Heart right ventricle (tissue), 16 donors: Measurements from ENCODE around the gene EIF2D. TPM values are rescaled to one million over a fixed set of nuclear protein-coding genes. Genes with fewer than 3 reads are reported as not detected.

Experiments used
- ATAC-seq, 8 donors: fragments of 200-7000 bp; cut with Tn5 transposase; one replicate each; pipeline ENCODE4 v1.9.1; 2020; ENCODE audit warnings: mild to moderate bottlenecking in 8 of 8, moderate library complexity in 8 of 8, moderate number of reproducible peaks in 1 of 8
- DNase-seq, 2 donors: peaks; one replicate each; pipeline ENCODE4 v3.0.0-alpha.2; 2020
- H3K27ac ChIP-seq, 10 donors: fragments of 200-600 bp; sonication (generic) in 2 of 10; one replicate each; pipeline versions ENCODE4 v1.5.0 to v1.8.0; 2020 to 2022; ENCODE audit warnings: mild to moderate bottlenecking in 3 of 10
- H3K27me3 ChIP-seq, 7 donors: fragments of 200-600 bp; one replicate each; pipeline ENCODE4 v1.8.0; 2021 to 2022; ENCODE audit warnings: mild to moderate bottlenecking in 2 of 7
- H3K36me3 ChIP-seq, 9 donors: fragments of 200-600 bp; sonication (generic) in 1 of 9; one replicate each; pipeline versions ENCODE4 v1.5.0 to v1.8.0; 2020 to 2022; ENCODE audit warnings: mild to moderate bottlenecking in 2 of 9
- H3K4me1 ChIP-seq, 9 donors: fragments of 200-600 bp; sonication (generic) in 1 of 9; one replicate each; pipeline versions ENCODE4 v1.5.0 to v1.8.0; 2020 to 2022; ENCODE audit warnings: mild to moderate bottlenecking in 4 of 9
- H3K4me3 ChIP-seq, 10 donors: fragments of 200-600 bp; sonication (generic) in 2 of 10; one replicate each; pipeline versions ENCODE4 v1.5.0 to v1.8.0; 2020 to 2022; ENCODE audit warnings: mild to moderate bottlenecking in 7 of 10, moderate library complexity in 2 of 10
- H3K9me3 ChIP-seq, 11 donors: fragments of 200-600 bp in 10 of 11; sonication (generic) in 2 of 11; one replicate each; pipeline versions ENCODE4 v1.5.0 to v1.8.0; 2013 to 2022; ENCODE audit warnings: mild to moderate bottlenecking in 2 of 11, control low read depth in 1 of 11, moderate library complexity in 1 of 11
- CTCF ChIP-seq, 9 donors: fragments of 200-600 bp; sonication (generic) in 2 of 9; IDR thresholded peaks; one replicate each; pipeline versions ENCODE4 v1.5.0 to v1.8.0; 2021 to 2022; ENCODE audit warnings: antibody characterized with exemption in 9 of 9, mild to moderate bottlenecking in 5 of 9, moderate library complexity in 1 of 9
- WGBS, 2 donors: extraction: QIAGEN DNeasy Blood & Tissue Kit; methylation state at CpG; one replicate each; pipeline ENCODE4 v1.1.7; 2013; ENCODE audit warnings: inconsistent platforms in 1 of 2; 5-methylcytosine and 5-hydroxymethylcytosine counted together
- intact Hi-C, 10 donors: fragments of 100-400 bp; cut with DNase I; formaldehyde crosslinking; loops; one replicate each; pipeline versions ENCODE4 v1.11.1 to v1.14.2; 2022
- polyA plus RNA-seq, 2 donors: library from polyadenylated mRNA; stranded (reverse); fragments of 200-250 nt; gene quantifications; one replicate each; pipeline ENCODE4 v1.2.3, GENCODE V29; 2013
- total RNA-seq, 10 donors: library from RNA; stranded (reverse); fragmentation: NEBNext Ultra II Directional in 3 of 10; extraction: Animal tissue kit (Norgen Biotek cat#: 25700) in 3 of 10; gene quantifications; one replicate each; pipeline versions ENCODE4 v1.2.1 to v1.2.4, GENCODE V29; 2021 to 2023
- donor health status: Arrhythmogenic right ventricular cardiomyopathy.
- donor health status: ischemic (EF 13 %, LVEDD 7.1; RV severe dilation, severe dysfunction).
- donor health status: healthy with polysubstance abuse.
- donor health status: DM: no; HTN: yes; CAD: no.
- donor health status: DM: no; HTN: no; CAD: no.
- donor health status: ischemic (EF 25% LVEDD 6.9; RV normal size, moderate dysfunction).
- donor health status: ischemic (EF 25% LVEDD 5.7; RV mildly dilated, moderate dysfunction).
- donor health status: healthy.
- donor health status: DM: yes; HTN: yes; CAD: no.
- donor health status: Ischemic cardiomyopathy.
- donor health status: ischemic (EF 35%, LVEDD 5.7; RV mildly dilated, moderate dysfunction).
- donor health status: nonischemic (EF 11% LVEDD 7.7; RV severe dilation, severe dysfunction).
- donor health status: DM: yes; HTN: yes; CAD: no.
- donor health status: PGD.
- donor health status: ischemic (EF 29% LVEDD 5.4; RV normal size, mild dysfunction).
- donor health status: nonischemic (EF 23%, LVEDD 6.1; RV moderate dilation, normal function).

Gene EIF2D
- total and polyA plus RNA-seq, 12 donors: 16.8 to 35.6 (median 29.5) TPM

- DNase-seq: no peak
- no peak for ATAC-seq
- WGBS, 2 donors: 83 to 85% methylated on average over 2 of the region's 2 CpGs
- Histone ChIP-seq H3K4me1 (peaks cover 0 to 23% (median 10%) of the 10 kb centered on the region in 9 donors), H3K36me3 (no peaks in the 10 kb centered on the region), H3K9me3 (no peaks in the 10 kb centered on the region), H3K4me3 (no peak overlapping the region), H3K27ac (no peak overlapping the region), H3K27me3 (no peaks in the 10 kb centered on the region)
- no peak for TF ChIP-seq CTCF (IDR thresholded peaks at IDR 0.05)
- intact Hi-C loops: no loop called here
These were observed 61.8 kb downstream of the EIF2D start for GRCh38 chr1:206550446-206550845.

DNA sequence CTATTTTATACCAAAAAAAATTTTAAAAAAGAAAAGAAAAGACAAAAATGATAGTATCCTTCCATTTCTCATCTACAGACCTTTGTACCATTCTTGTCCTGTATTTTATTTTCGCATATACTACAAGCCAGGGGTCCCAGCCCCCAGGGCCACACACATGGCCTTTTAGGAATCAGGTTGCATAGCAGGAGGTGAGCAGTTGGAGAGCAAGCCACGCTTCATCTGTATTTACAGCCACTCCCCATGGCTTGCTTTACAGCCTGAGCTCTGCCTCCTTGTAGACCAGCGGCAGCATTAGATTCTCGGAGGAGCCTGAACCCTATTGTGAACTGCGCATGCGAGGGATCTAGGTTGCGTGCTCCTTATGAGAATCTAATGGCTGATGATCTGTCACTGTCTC lies 65.2 kb downstream of the EIF2D start:
- intact Hi-C loops: loop anchor here in 2 of 10 donors (5.0 kb wide), 2 partner anchors 35 to 50 kb away; no protein-coding TSS in a partner anchor
- H3K36me3 ChIP-seq: no peaks in the 10 kb centered on the region
- no peak overlapping the region for H3K4me3 ChIP-seq
- TF ChIP-seq CTCF (IDR thresholded peaks at IDR 0.05): no peak
- no peaks in the 10 kb centered on the region for H3K9me3 ChIP-seq
- 86 to 89% methylated on average over 7 of the region's 7 CpGs for WGBS, 2 donors
- no peak for ATAC-seq
- H3K4me1 ChIP-seq: peaks cover 0 to 19% (median 6%) of the 10 kb centered on the region in 9 donors
- no peaks in the 10 kb centered on the region for H3K27me3 ChIP-seq
- DNase-seq: no peak
- H3K27ac ChIP-seq: no peak overlapping the region

DNA sequence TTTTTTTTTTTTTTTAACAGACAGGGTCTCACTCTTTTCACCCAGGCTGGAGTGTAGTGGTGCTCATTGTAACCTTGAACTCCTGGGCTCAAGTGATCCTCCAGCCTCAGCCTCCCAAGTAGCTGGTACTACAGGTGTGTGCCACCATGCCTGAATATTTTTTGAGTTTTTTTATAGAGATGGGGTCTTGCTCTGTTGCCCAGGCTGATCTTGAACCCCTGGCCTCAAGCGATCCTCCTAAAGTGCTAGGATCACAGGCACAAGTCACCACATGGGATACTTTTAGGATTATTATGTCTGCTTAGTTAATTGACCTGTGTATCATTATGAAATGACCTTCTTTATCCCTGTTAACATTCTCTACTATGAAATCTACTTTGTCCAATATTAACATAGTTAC lies 66.9 kb downstream of the EIF2D start:
- Histone ChIP-seq H3K27ac (no peak overlapping the region), H3K9me3 (no peaks in the 10 kb centered on the region), H3K4me1 (peaks cover 0 to 10% (median 5%) of the 10 kb centered on the region in 9 donors), H3K4me3 (no peak overlapping the region), H3K27me3 (no peaks in the 10 kb centered on the region), H3K36me3 (no peaks in the 10 kb centered on the region)
- DNase-seq (no peak), ATAC-seq (no peak)
- intact Hi-C loops: loop anchor here in 9 of 10 donors (1.0 to 5.0 kb wide), 5 partner anchors 37 to 55 kb away; no protein-coding TSS in a partner anchor
- no peak for TF ChIP-seq CTCF (IDR thresholded peaks at IDR 0.05)
- 90 to 100% methylated on average over 1 of the region's 1 CpG for WGBS, 2 donors

- no peak overlapping the region for H3K4me3 ChIP-seq
- 8 to 10% methylated on average over 9 of the region's 9 CpGs for WGBS, 2 donors
- TF ChIP-seq CTCF (IDR thresholded peaks at IDR 0.05): peak; percentile 81 to 93 (median 87)
- H3K4me1 ChIP-seq: peaks cover 0 to 16% (median 10%) of the 10 kb centered on the region in 9 donors
- ATAC-seq: peak; percentile 63 to 87 (median 82)
- DNase-seq: peak; percentile 68 to 76
- H3K36me3 ChIP-seq: no peaks in the 10 kb centered on the region
- H3K9me3 ChIP-seq: no peaks in the 10 kb centered on the region
- H3K27me3 ChIP-seq: no peaks in the 10 kb centered on the region
- H3K27ac ChIP-seq: no peak overlapping the region
- intact Hi-C loops: loop anchor here (1.0 to 5.0 kb wide), 7 partner anchors 38 to 57 kb away; no protein-coding TSS in a partner anchor
These were observed 67.6 kb downstream of the EIF2D start for GRCh38 chr1:206544562-206545257.

Other genes starting within 250 kb of the EIF2D start
- 1 to 10 TPM in 3 of 10 donors, under 1 TPM in 7; 0.49 to 5.4 (median 0.79) TPM for gene IKBKE, start 142.0 kb downstream of the EIF2D start, total RNA-seq
- gene IKBKE, start 142.0 kb downstream of the EIF2D start, polyA plus RNA-seq: under 1 TPM; 0.29 to 0.87 TPM
- 10 to 100 TPM in 3 of 10 donors, 1 to 10 TPM in 7; 5.0 to 26.0 (median 7.0) TPM for gene RASSF5, start 104.9 kb downstream of the EIF2D start, total RNA-seq
- 1 to 10 TPM in 1 of 2 donors, under 1 TPM in 1; 0.90 to 2.4 TPM for gene RASSF5, start 104.9 kb downstream of the EIF2D start, polyA plus RNA-seq
- 10 to 100 TPM; 10.4 to 27.9 (median 20.8) TPM for gene DYRK3, start 23.1 kb upstream of the EIF2D start, total RNA-seq
- gene DYRK3, start 23.1 kb upstream of the EIF2D start, polyA plus RNA-seq: 10 to 100 TPM in 1 of 2 donors, 1 to 10 TPM in 1; 4.1 to 31.1 TPM
- 100 to 1,000 TPM; 169 to 323 (median 224) TPM for gene MAPKAPK2, start 72.4 kb upstream of the EIF2D start, total RNA-seq
- 100 to 1,000 TPM; 101 to 144 TPM for gene MAPKAPK2, start 72.4 kb upstream of the EIF2D start, polyA plus RNA-seq
- gene IL19, start 158.3 kb upstream of the EIF2D start, total RNA-seq: not detected
- not detected for gene IL19, start 158.3 kb upstream of the EIF2D start, polyA plus RNA-seq
- 1 to 10 TPM in 3 of 10 donors, under 1 TPM in 5, not detected in 2; 0.25 to 2.6 (median 0.74) TPM for gene IL10, start 160.0 kb upstream of the EIF2D start, total RNA-seq
- 1 to 10 TPM in 1 of 2 donors, under 1 TPM in 1; 0.81 to 1.1 TPM for gene IL10, start 160.0 kb upstream of the EIF2D start, polyA plus RNA-seq